Endothelial cell of umbilical vein (primary cell): ENCODE results near the gene TMPRSS6. TPM values are rescaled to one million over a fixed set of nuclear protein-coding genes. Genes with fewer than 3 reads are reported as not detected.

ENCODE experiments used
- BruUV-seq: library from RNA; stranded (reverse); fragments of 400-500 nt; replicated peaks from 2 replicates; lab custom pipeline; 2021; lab: Mats Ljungman, UMichigan
- CTCF ChIA-PET: fragments of 300-600, 350-600 bp; sonication (Branson Sonifier 250); formaldehyde crosslinking; loops from one replicate; lab custom pipeline; 2021; ENCODE audit warnings: antibody characterized with exemption, inconsistent platforms; lab: Charles Lee
- POLR2A ChIA-PET: fragments of 300-600, 350-600 bp; sonication (Branson Sonifier 250); formaldehyde crosslinking; loops from one replicate; lab custom pipeline; 2021; ENCODE audit warnings: antibody characterized with exemption, inconsistent platforms; lab: Charles Lee
- DNase-seq: peaks from one replicate; pipeline ENCODE4 v3.0.0-alpha.2; 2011; ENCODE audit warnings: low read depth, low spot score
- FAIRE-seq: peaks from 2 replicates; lab custom pipeline; 2011; peaks lifted over from hg19 to GRCh38; lab: Jason Lieb, UNC
- H2AFZ ChIP-seq: 2 replicates; pipeline ENCODE4 v1.6.0; 2012; ENCODE audit warnings: low read depth, low read length, control low read depth, inconsistent platforms
- H3K27ac ChIP-seq: 2 replicates; pipeline ENCODE4 v1.5.1; 2011; ENCODE audit warnings: low read depth, mild to moderate bottlenecking, control low read depth, low read length, moderate library complexity; ENCODE audit not compliant: insufficient read depth
- H3K27me3 ChIP-seq, 2 experiments: 2 replicates each; pipeline versions ENCODE4 v1.6.0 to v1.6.1; 2011; ENCODE audit warnings: low read length in 2 of 2, mixed read lengths in 1 of 2; ENCODE audit not compliant: control insufficient read depth in 2 of 2, insufficient read depth in 2 of 2
- H3K36me3 ChIP-seq, 2 experiments: 2 replicates in 1 of 2; 3 replicates in 1 of 2; pipeline ENCODE4 v1.5.1; 2011; ENCODE audit warnings: low read length in 2 of 2, mild to moderate bottlenecking in 1 of 2, moderate library complexity in 1 of 2; ENCODE audit not compliant: control insufficient read depth in 2 of 2, insufficient read depth in 2 of 2; ENCODE audit errors: extremely low read depth in 1 of 2
- H3K4me1 ChIP-seq: 3 replicates; pipeline ENCODE4 v1.5.1; 2011; ENCODE audit warnings: mild to moderate bottlenecking, low read length; ENCODE audit not compliant: control insufficient read depth, insufficient read depth; ENCODE audit errors: extremely low read depth
- H3K4me2 ChIP-seq: 2 replicates; pipeline ENCODE4 v1.6.1; 2011; ENCODE audit warnings: low read length, control low read depth, mixed read lengths; ENCODE audit not compliant: insufficient read depth
- H3K4me3 ChIP-seq, 3 experiments: fragments of 200-600 bp in 1 of 3; sonication (generic), shearing (Covaris generic) in 1 of 3; replicated peaks in 1 of 3; 2 replicates each; pipeline ENCODE4 v1.5.1; 2011 to 2016; ENCODE audit warnings: control low read depth in 3 of 3, low read length in 3 of 3, mild to moderate bottlenecking in 2 of 3, inconsistent platforms in 1 of 3, low read depth in 1 of 3, moderate library complexity in 1 of 3; ENCODE audit not compliant: insufficient read depth in 1 of 3
- H3K79me2 ChIP-seq: 2 replicates; pipeline ENCODE4 v1.6.0; 2012; ENCODE audit warnings: low read length, inconsistent platforms; ENCODE audit not compliant: control insufficient read depth, insufficient read depth
- H3K9ac ChIP-seq: replicated peaks from 2 replicates; pipeline ENCODE3; 2011; ENCODE audit warnings: low read length, control low read depth; ENCODE audit not compliant: insufficient read depth; ENCODE audit errors: extremely low read depth
- H3K9me1 ChIP-seq: replicated peaks from 3 replicates; pipeline ENCODE4 v1.6.0; 2011; ENCODE audit warnings: mild to moderate bottlenecking, low read length; ENCODE audit not compliant: control insufficient read depth, insufficient read depth; ENCODE audit errors: extremely low read depth
- H3K9me3 ChIP-seq: replicated peaks from 2 replicates; pipeline ENCODE4 v1.5.1; 2012; ENCODE audit warnings: low read length, inconsistent platforms; ENCODE audit not compliant: control insufficient read depth, insufficient read depth
- H4K20me1 ChIP-seq: replicated peaks from 2 replicates; pipeline ENCODE3; 2011; ENCODE audit warnings: mild to moderate bottlenecking, low read length; ENCODE audit not compliant: control insufficient read depth, insufficient read depth; ENCODE audit errors: extremely low read depth
- CTCF ChIP-seq, 2 donors: IDR thresholded peaks; 1 replicate in 1 of 2; 2 replicates in 1 of 2; pipeline ENCODE4 v1.5.1; 2011; ENCODE audit warnings: low read length in 2 of 2, mild to moderate bottlenecking in 2 of 2, moderate library complexity in 2 of 2, control low read depth in 1 of 2, inconsistent platforms in 1 of 2, low read depth in 1 of 2; ENCODE audit not compliant: insufficient read depth in 1 of 2; ENCODE audit errors: extremely low read depth in 1 of 2
- EZH2 ChIP-seq: IDR thresholded peaks from 2 replicates; pipeline ENCODE4 v1.6.1; 2012; ENCODE audit warnings: borderline replicate concordance, low read depth, mild to moderate bottlenecking, moderate library complexity, low read length, inconsistent platforms; ENCODE audit not compliant: severe bottlenecking
- FOS ChIP-seq: IDR thresholded peaks from 2 replicates; pipeline ENCODE4 v1.6.1; 2011; ENCODE audit warnings: mild to moderate bottlenecking, low read length, moderate library complexity, borderline replicate concordance; ENCODE audit not compliant: insufficient read depth
- GATA2 ChIP-seq: IDR thresholded peaks from 2 replicates; pipeline ENCODE4 v1.7.0; 2011; ENCODE audit warnings: low read depth, mild to moderate bottlenecking, moderate library complexity, mixed read lengths, low read length; ENCODE audit not compliant: insufficient read length, insufficient read depth
- JUN ChIP-seq: IDR thresholded peaks from 2 replicates; pipeline ENCODE4 v1.6.1; 2011; ENCODE audit warnings: borderline replicate concordance, low read depth; ENCODE audit not compliant: insufficient read length, insufficient read depth
- MAX ChIP-seq: IDR thresholded peaks from 2 replicates; pipeline ENCODE4 v1.6.1; 2011; ENCODE audit not compliant: insufficient read depth, insufficient read length
- MYC ChIP-seq: IDR thresholded peaks from one replicate; pipeline ENCODE4 v1.6.1; 2011; ENCODE audit warnings: mild to moderate bottlenecking, low read depth, low read length
- POLR2A ChIP-seq: IDR thresholded peaks from 2 replicates; pipeline ENCODE4 v1.6.1; 2012; ENCODE audit warnings: low read depth, mild to moderate bottlenecking, control low read depth, low read length
- POLR2AphosphoS5 ChIP-seq: IDR thresholded peaks from 2 replicates; pipeline ENCODE4 v1.6.1; 2012; ENCODE audit warnings: low read depth, mild to moderate bottlenecking, control low read depth, low read length, moderate library complexity; ENCODE audit not compliant: insufficient read depth
- dilution Hi-C: fragments of 300-500 bp; cut with MboI; formaldehyde crosslinking; loops from one replicate; pipeline ENCODE4 v1.15.0; 2019; ENCODE audit warnings: low sequenced_read_pairs; ENCODE audit not compliant: extremely low pct_ligation_motif_present
- intact Hi-C: fragments of 100-400 bp; cut with micrococcal nuclease; formaldehyde crosslinking; loops from one replicate; pipeline ENCODE4 v1.10.0; 2022
- polyA plus RNA-seq, 4 experiments: library from polyadenylated mRNA; depleted of rRNA in 3 of 4; stranded (reverse) in 3 of 4; unstranded in 1 of 4; fragments of >200 nt; gene quantifications; 2 replicates each; pipeline versions ENCODE4 v1.2.1 to v1.2.3, GENCODE V29; 2011 to 2012; ENCODE audit warnings: missing spikeins in 1 of 4
- total RNA-seq: library from RNA; stranded (reverse); gene quantifications from 2 replicates; pipeline ENCODE4 v1.2.3, GENCODE V29; 2021

The TMPRSS6 gene
- total and polyA plus RNA-seq, 2 donors (not counting 3 experiments of a cell fraction or from before 2014, with no cell fraction given): not detected

DNA sequence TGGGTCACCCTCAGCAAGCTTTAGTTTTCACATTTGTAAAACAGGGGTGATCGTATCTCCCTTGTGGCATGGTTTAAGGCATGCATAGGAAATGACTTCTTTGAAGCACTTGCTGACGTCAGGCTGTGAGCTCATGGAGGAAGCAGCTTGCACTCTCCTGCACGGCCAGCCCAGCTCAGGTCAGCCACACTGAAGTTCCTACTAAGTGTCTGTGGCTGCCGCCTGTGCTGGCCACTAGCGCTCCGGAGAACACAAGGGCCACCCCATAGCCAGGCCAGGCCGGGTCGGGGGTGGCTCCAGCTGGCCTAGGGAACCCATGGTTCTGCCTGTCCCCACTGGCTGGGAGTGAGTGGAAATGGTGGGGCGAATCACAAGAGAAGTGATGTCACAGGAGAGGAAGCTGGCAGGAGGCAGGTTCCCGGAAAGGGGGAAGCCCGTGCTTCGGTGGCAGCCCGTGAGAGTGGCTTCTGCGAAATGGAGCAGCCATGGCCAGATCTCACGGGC lies 29.8 kb downstream of the TMPRSS6 start:
- H3K4me2 ChIP-seq: no peak overlapping the region
- H3K4me3 ChIP-seq: no peak overlapping the region
- no peaks in the 10 kb centered on the region for H4K20me1 ChIP-seq
- peaks cover 0 to 6% of the 10 kb centered on the region in 2 experiments for H3K27me3 ChIP-seq
- no peaks in the 10 kb centered on the region for H3K36me3 ChIP-seq
- peaks cover 9% of the 10 kb centered on the region for H3K4me1 ChIP-seq
- CTCF ChIA-PET: interaction anchor here (0.6 to 2.5 kb wide), 7 partner anchors 25 to 181 kb away, joined by 3 to 45 read pairs (median 3); partner anchors contain the start of gene KCTD17
- POLR2A ChIA-PET: no interaction called here
- peak overlapping the region; percentile 42 for H3K27ac ChIP-seq
- peak overlapping the region; percentile 73 for H2AFZ ChIP-seq
- H3K9me3 ChIP-seq: no peaks in the 10 kb centered on the region
- intact Hi-C loops (loop anchor here (2.0 kb wide), 2 partner anchors 181 to 377 kb away; no protein-coding TSS in a partner anchor), dilution Hi-C loops (no loop called here)
- FAIRE-seq (peak; percentile 74), DNase-seq (peak; percentile 55)
- H3K9ac ChIP-seq: no peak overlapping the region
- BruUV-seq: no TSS peak
- no peaks in the 10 kb centered on the region for H3K79me2 ChIP-seq
- TF ChIP-seq GATA2 (peak; percentile 80), POLR2A (no peak), CTCF (IDR thresholded peaks at IDR 0.05; ENCODE audit: extremely low read depth in 1 of 2, insufficient read depth in 1 of 2, low read depth in 1 of 2, low read length in 2 of 2) (no peak), JUN (peak; percentile 17), POLR2AphosphoS5 (no peak), MAX (no peak), FOS (no peak), EZH2 (no peak), MYC (no peak)
- no peaks in the 10 kb centered on the region for H3K9me1 ChIP-seq
